HepG2 (cell line): ENCODE data around the gene SSNA1. TPM values are rescaled to one million over a fixed set of nuclear protein-coding genes. Genes with fewer than 3 reads are reported as not detected.
A peak's percentile ranks its signal among the peaks of the same experiment; 100 is the strongest.

Experiments used
- AHR ChIP-seq: IDR thresholded peaks from 2 replicates; pipeline ENCODE4 v1.6.1; 2018; ENCODE audit warnings: missing genetic modification reagents, missing compliant biosample characterization
- ARID4A ChIP-seq: sonication (generic); formaldehyde crosslinking; IDR thresholded peaks from 2 replicates; pipeline ENCODE4 v1.5.0; 2020; ENCODE audit warnings: mild to moderate bottlenecking, missing genetic modification reagents, borderline replicate concordance
- ATF1 ChIP-seq: IDR thresholded peaks from 2 replicates; pipeline ENCODE4 v1.6.1; 2016; ENCODE audit warnings: mild to moderate bottlenecking, control low read depth
- ESRRA ChIP-seq: sonication (generic); formaldehyde crosslinking; IDR thresholded peaks from 2 replicates; pipeline ENCODE4 v1.5.1; 2020; ENCODE audit warnings: mild to moderate bottlenecking, low read depth, missing genetic modification reagents
- FOXA1 ChIP-seq, 2 experiments: fragments of 450-650 bp in 1 of 2; sonication (generic) in 1 of 2; formaldehyde crosslinking in 1 of 2; IDR thresholded peaks; 2 replicates each; pipeline versions ENCODE4 v1.4.0 to v1.6.1; 2016 to 2020; ENCODE audit warnings: missing genetic modification reagents in 1 of 2
- FOXP4 ChIP-seq: sonication (generic); formaldehyde crosslinking; IDR thresholded peaks from 2 replicates; pipeline ENCODE4 v1.4.0; 2020; ENCODE audit warnings: missing genetic modification reagents
- MTF1 ChIP-seq: sonication (generic); formaldehyde crosslinking; IDR thresholded peaks from 2 replicates; pipeline ENCODE4 v1.5.0; 2020; ENCODE audit warnings: missing genetic modification reagents
- NFE2L2 ChIP-seq: fragments of 150-350 bp; IDR thresholded peaks from 2 replicates; pipeline ENCODE4 v1.6.1; 2014; ENCODE audit warnings: low read length
- PAX8 ChIP-seq: sonication (generic); formaldehyde crosslinking; IDR thresholded peaks from 2 replicates; pipeline ENCODE4 v1.8.0; 2022; ENCODE audit warnings: mild to moderate bottlenecking, missing genetic modification reagents, borderline replicate concordance
- PTBP1 ChIP-seq: fragments of 200-400 bp; formaldehyde crosslinking; IDR thresholded peaks from 2 replicates; pipeline ENCODE4 v1.6.1; 2018; ENCODE audit warnings: low read length, low read depth; ENCODE audit not compliant: poor library complexity, severe bottlenecking
- SUZ12 ChIP-seq: fragments of 150-350 bp; IDR thresholded peaks from 2 replicates; pipeline ENCODE4 v1.6.1; 2014; ENCODE audit warnings: low read depth, low read length
- ZBTB44 ChIP-seq: sonication (generic); formaldehyde crosslinking; IDR thresholded peaks from 2 replicates; pipeline ENCODE4 v1.4.0; 2020; ENCODE audit warnings: missing genetic modification reagents
- ZFP90 ChIP-seq: sonication (generic); formaldehyde crosslinking; IDR thresholded peaks from 2 replicates; pipeline ENCODE4 v1.8.0; 2022; ENCODE audit warnings: missing genetic modification reagents, mild to moderate bottlenecking, inconsistent platforms, borderline replicate concordance
- ZKSCAN5 ChIP-seq: sonication (generic); formaldehyde crosslinking; IDR thresholded peaks from 2 replicates; pipeline ENCODE4 v1.5.1; 2020; ENCODE audit warnings: mild to moderate bottlenecking, missing genetic modification reagents
- ZNF138 ChIP-seq: sonication (generic); formaldehyde crosslinking; IDR thresholded peaks from 2 replicates; pipeline ENCODE4 v1.5.0; 2020; ENCODE audit warnings: mild to moderate bottlenecking, low read depth, missing genetic modification reagents
- ZNF512B ChIP-seq: sonication (generic); formaldehyde crosslinking; IDR thresholded peaks from 2 replicates; pipeline ENCODE4 v1.5.1; 2020; ENCODE audit warnings: missing genetic modification reagents, mild to moderate bottlenecking, borderline replicate concordance
- ZNF563 ChIP-seq: sonication (generic); formaldehyde crosslinking; IDR thresholded peaks from 2 replicates; pipeline ENCODE4 v1.8.0; 2022; ENCODE audit warnings: mild to moderate bottlenecking, moderate library complexity, missing genetic modification reagents
- ZSCAN30 ChIP-seq: sonication (generic); formaldehyde crosslinking; IDR thresholded peaks from 2 replicates; pipeline ENCODE4 v1.5.0; 2020; ENCODE audit warnings: mild to moderate bottlenecking, missing genetic modification reagents
- polyA plus RNA-seq, 8 experiments: library from polyadenylated mRNA; depleted of rRNA in 3 of 8; stranded (reverse) in 7 of 8; unstranded in 1 of 8; fragments of >200 nt; fragmentation: Illumina TruSeq in 4 of 8; extraction: Trizol in 4 of 8; gene quantifications; 2 replicates each; pipeline versions ENCODE4 v1.2.1 to v1.2.3, GENCODE V29; 2011 to 2016; ENCODE audit warnings: low read depth in 4 of 8, missing spikeins in 1 of 8, mixed read lengths in 1 of 8; ENCODE audit not compliant: insufficient read depth in 1 of 8
- total RNA-seq, 5 experiments: library from RNA; depleted of rRNA; stranded (reverse); fragments of >200 nt; fragmentation: Illumina TruSeq; extraction: Trizol; gene quantifications; 2 replicates each; pipeline ENCODE4 v1.2.3, GENCODE V29; 2016; ENCODE audit warnings: low read depth in 1 of 5

SSNA1 gene
- total and polyA plus RNA-seq, 2 of the 13 experiments (the other 11 are each of a cell fraction or from before 2014, with no cell fraction given): 35.9 to 49.4 TPM

- TF ChIP-seq ATF1 (CRISPR knock-in tag) (no peak), ZNF563 (CRISPR knock-in tag) (peak; percentile 61), FOXA1 (IDR thresholded peaks at IDR 0.05) (no peak), FOXA1 (CRISPR knock-in tag; IDR thresholded peaks at IDR 0.05) (peak; percentile 33; the same call in 1 of the 2 replicates), AHR (0 out of 2 replicates have a peak, but pooled peaks have one; percentile 63), SUZ12 (no peak), ESRRA (CRISPR knock-in tag) (peak; percentile 100), ZFP90 (CRISPR knock-in tag) (peak; percentile 63; the same call in 1 of the 2 replicates), NFE2L2 (no peak), ZKSCAN5 (CRISPR knock-in tag) (no peak), MTF1 (CRISPR knock-in tag) (0 out of 2 replicates have a peak, but pooled peaks have one; percentile 16), ZNF512B (CRISPR knock-in tag) (no peak), PTBP1 (no peak), ZBTB44 (no peak), ZSCAN30 (CRISPR knock-in tag) (no peak), FOXP4 (CRISPR knock-in tag) (peak; percentile 57; the same call in 1 of the 2 replicates), ZNF138 (CRISPR knock-in tag) (no peak), ARID4A (CRISPR knock-in tag) (peak; percentile 96), PAX8 (CRISPR knock-in tag) (peak; percentile 69; the same call in 1 of the 2 replicates)
Measured at GRCh38 chr9:137200311-137201204, 12.1 kb downstream of the SSNA1 start, which contains the start of gene TPRN (continued).
